ENCODE measurements around the gene WDR72. TPM values are rescaled to one million over a fixed set of nuclear protein-coding genes. Genes with fewer than 3 reads are reported as not detected.
"Not testable (repeated sequence)": the region's sequence is repeated elsewhere in the genome, so short reads cannot be mapped to it uniquely, and the experiment has no call there.

Gene WDR72
- total RNA-seq, 4 donors from 2014 or later = 1.0 to 8.1 (median 4.6) TPM

GRCh38 chr15:53559364-53560277, 199.8 kb downstream of the WDR72 start:
- TF ChIP-seq POLR2A (IDR thresholded peaks at IDR 0.05) (no peak), CTCF (IDR thresholded peaks at IDR 0.05) (no peak)
- no peak overlapping the region for H3K4me3 ChIP-seq (ENCODE audit: low read depth, poor library complexity, severe bottlenecking)
- DNase-seq (ENCODE audit: low spot score in 2 of 2) = no peak
- 50 to 53% methylated on average over 7 of the region's 7 CpGs for WGBS, 2 donors
- intact Hi-C loops (cut with DNase I; ENCODE audit: low total_unique reads) = no loop called here

GRCh38 chr15:53558384-53558783, 201.1 kb downstream of the WDR72 start:
- DNase-seq (ENCODE audit: low spot score in 2 of 2) = no peak
- H3K4me3 ChIP-seq (ENCODE audit: low read depth, poor library complexity, severe bottlenecking) = no peak overlapping the region
- TF ChIP-seq POLR2A (IDR thresholded peaks at IDR 0.05) = no peak
- no peak for TF ChIP-seq CTCF (IDR thresholded peaks at IDR 0.05)
- WGBS, 2 donors = 51 to 57% methylated on average over 1 of the region's 1 CpG
- intact Hi-C loops (cut with DNase I; ENCODE audit: low total_unique reads) = no loop called here

GRCh38 chr15:53555226-53555625, 204.2 kb downstream of the WDR72 start:
- no peak overlapping the region for H3K4me3 ChIP-seq (ENCODE audit: low read depth, poor library complexity, severe bottlenecking)
- WGBS, 2 donors = 59 to 67% methylated on average over 7 of the region's 7 CpGs
- intact Hi-C loops (cut with DNase I; ENCODE audit: low total_unique reads) = no loop called here
- no peak for DNase-seq (ENCODE audit: low spot score in 2 of 2)
- no peak for TF ChIP-seq CTCF (IDR thresholded peaks at IDR 0.05)
- no peak for TF ChIP-seq POLR2A (IDR thresholded peaks at IDR 0.05)

GRCh38 chr15:53549697-53550305, 209.7 kb downstream of the WDR72 start:
- intact Hi-C loops (cut with DNase I; ENCODE audit: low total_unique reads) = no loop called here
- DNase-seq (ENCODE audit: low spot score in 2 of 2) = no peak
- H3K4me3 ChIP-seq (ENCODE audit: low read depth, poor library complexity, severe bottlenecking) = no peak overlapping the region
- 62% methylated on average over 3 of the region's 3 CpGs for WGBS, 2 donors
- no peak for TF ChIP-seq POLR2A (IDR thresholded peaks at IDR 0.05)
- TF ChIP-seq CTCF (IDR thresholded peaks at IDR 0.05) = no peak

- TF ChIP-seq CTCF (IDR thresholded peaks at IDR 0.05) (no peak), POLR2A (IDR thresholded peaks at IDR 0.05) (no peak)
- DNase-seq (ENCODE audit: low spot score in 2 of 2) = no peak
- WGBS, 2 donors = 52 to 70% methylated on average over 4 of the region's 4 CpGs
- no peak overlapping the region for H3K4me3 ChIP-seq (ENCODE audit: low read depth, poor library complexity, severe bottlenecking)
- intact Hi-C loops (cut with DNase I; ENCODE audit: low total_unique reads) = no loop called here
Measured at GRCh38 chr15:53548236-53548635, 211.2 kb downstream of the WDR72 start.

- intact Hi-C loops (cut with DNase I; ENCODE audit: low total_unique reads); DNase-seq (ENCODE audit: low spot score in 2 of 2); H3K4me3 ChIP-seq (ENCODE audit: low read depth, poor library complexity, severe bottlenecking): not testable (repeated sequence)
- 88 to 93% methylated on average over 33 of the region's 34 CpGs for WGBS, 2 donors
Measured at GRCh38 chr15:53540626-53541300, 218.7 kb downstream of the WDR72 start.

All from lower leg skin (tissue), 4 donors.